Stimulated activated CD8-positive, alpha-beta memory T cell treated with anti-CD3 and anti-CD28 coated beads, Interleukin-15, amount 100 ng/mL, for 48 hours (primary cell): ENCODE results near the gene PLXNA4.

Source experiments
- DNase-seq, 2 donors: peaks; one replicate each; pipeline ENCODE4 v3.0.0-alpha.2; 2020; ENCODE audit warnings: low read depth in 2 of 2

Gene PLXNA4

GRCh38 chr7:132359743-132360142 lies 216.5 kb downstream of the PLXNA4 start:
- no peak for DNase-seq

GRCh38 chr7:132355048-132355447 lies 221.2 kb downstream of the PLXNA4 start:
- DNase-seq, result no peak

GRCh38 chr7:132354527-132354926 lies 221.7 kb downstream of the PLXNA4 start:
- DNase-seq, result no peak

GRCh38 chr7:132353936-132354335 lies 222.3 kb downstream of the PLXNA4 start:
- DNase-seq, result no peak

- no peak for DNase-seq
Observed at GRCh38 chr7:132352800-132353199, 223.5 kb downstream of the PLXNA4 start.

- no peak for DNase-seq
Observed at GRCh38 chr7:132351954-132352499, 224.2 kb downstream of the PLXNA4 start.

- DNase-seq, result no peak
Observed at GRCh38 chr7:132350741-132351140, 225.5 kb downstream of the PLXNA4 start.

GRCh38 chr7:132349075-132349474 lies 227.2 kb downstream of the PLXNA4 start:
- DNase-seq, result no peak

GRCh38 chr7:132348341-132348740 lies 227.9 kb downstream of the PLXNA4 start:
- DNase-seq, result no peak

- no peak for DNase-seq
Observed at GRCh38 chr7:132347858-132348257, 228.4 kb downstream of the PLXNA4 start.

GRCh38 chr7:132347123-132347522 lies 229.1 kb downstream of the PLXNA4 start:
- no peak for DNase-seq

GRCh38 chr7:132345543-132346129 lies 230.6 kb downstream of the PLXNA4 start:
- DNase-seq, result no peak

- DNase-seq, result no peak
Observed at GRCh38 chr7:132345030-132345429, 231.2 kb downstream of the PLXNA4 start.

GRCh38 chr7:132343199-132343598 lies 233.1 kb downstream of the PLXNA4 start:
- no peak for DNase-seq

GRCh38 chr7:132337450-132338080 lies 238.7 kb downstream of the PLXNA4 start:
- no peak for DNase-seq

GRCh38 chr7:132336797-132337196 lies 239.5 kb downstream of the PLXNA4 start:
- no peak for DNase-seq

GRCh38 chr7:132333301-132333700 lies 243.0 kb downstream of the PLXNA4 start:
- DNase-seq, result no peak

GRCh38 chr7:132328760-132329159 lies 247.5 kb downstream of the PLXNA4 start:
- DNase-seq, result no peak

- no peak for DNase-seq
Observed at GRCh38 chr7:132328047-132328620, 248.1 kb downstream of the PLXNA4 start.

GRCh38 chr7:132326878-132327589 lies 249.2 kb downstream of the PLXNA4 start:
- no peak for DNase-seq

GRCh38 chr7:132322970-132323369 lies 253.3 kb downstream of the PLXNA4 start:
- DNase-seq, result no peak

- no peak for DNase-seq
Observed at GRCh38 chr7:132321387-132321786, 254.9 kb downstream of the PLXNA4 start.

GRCh38 chr7:132319481-132319880 lies 256.8 kb downstream of the PLXNA4 start:
- DNase-seq, result no peak
